ENCODE results near the gene NAA20.

The NAA20 gene

DNA sequence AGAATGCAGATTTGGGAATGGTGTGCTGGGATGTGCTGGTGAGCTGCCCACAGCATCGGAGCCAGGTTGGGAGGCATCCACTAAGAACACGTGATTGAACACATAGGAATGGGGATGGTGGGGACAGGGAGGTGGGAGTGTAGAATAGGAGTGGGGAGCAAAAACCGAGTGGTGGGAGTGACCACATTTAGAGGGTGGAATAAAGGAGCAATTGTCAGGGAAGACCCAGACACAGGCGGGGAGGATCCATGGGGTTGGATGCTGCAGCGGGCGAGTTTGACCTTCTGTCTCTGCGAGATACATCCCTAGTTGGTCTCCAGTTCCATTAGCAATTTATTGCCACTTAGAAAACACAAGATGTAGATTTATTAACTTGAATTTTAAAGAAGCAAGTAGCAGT is 4.7 kb downstream of the NAA20 start:
- no peak for DNase-seq

DNA sequence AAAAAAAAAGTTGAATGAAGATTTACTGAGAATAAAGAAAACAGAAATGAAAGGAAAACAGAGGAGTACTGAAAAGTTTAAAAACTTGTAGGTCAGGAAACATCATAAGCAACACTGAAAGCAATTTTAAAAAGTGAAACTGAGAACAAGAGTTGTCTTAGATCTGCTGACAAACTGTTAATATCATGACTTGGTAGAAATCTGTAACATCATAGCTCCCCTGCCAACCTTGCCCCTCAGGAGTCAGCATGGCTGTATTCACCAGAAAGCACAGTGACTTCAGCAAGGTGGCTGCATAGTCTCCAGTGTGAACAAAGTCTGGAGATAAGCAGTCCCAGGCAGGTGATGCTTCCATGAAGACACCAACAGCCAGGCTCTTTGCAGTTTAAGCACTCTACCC is 5.3 kb downstream of the NAA20 start:
- no peak for DNase-seq

DNA sequence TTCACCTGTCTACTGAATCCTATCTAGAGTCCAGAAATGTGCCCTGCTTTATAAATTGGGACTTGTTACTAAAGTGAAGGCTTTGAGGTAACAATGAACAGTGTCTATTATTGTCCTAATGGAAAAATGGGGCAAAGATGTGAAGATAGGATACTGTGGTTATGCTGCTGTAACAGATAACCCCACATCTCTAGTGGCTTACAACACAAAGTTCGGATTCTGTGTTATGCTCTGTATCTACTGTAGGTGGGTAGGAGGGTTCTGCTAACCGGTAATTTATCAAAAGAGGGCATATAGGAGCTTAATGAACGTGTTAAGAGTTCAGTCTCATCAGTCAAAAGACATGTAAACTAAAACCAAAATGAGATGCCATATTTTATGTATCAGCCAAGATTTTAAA is 6.2 kb downstream of the NAA20 start:
- no peak for DNase-seq

GRCh38 chr20:20024942-20025341 is 7.8 kb downstream of the NAA20 start:
- DNase-seq: no peak

DNA sequence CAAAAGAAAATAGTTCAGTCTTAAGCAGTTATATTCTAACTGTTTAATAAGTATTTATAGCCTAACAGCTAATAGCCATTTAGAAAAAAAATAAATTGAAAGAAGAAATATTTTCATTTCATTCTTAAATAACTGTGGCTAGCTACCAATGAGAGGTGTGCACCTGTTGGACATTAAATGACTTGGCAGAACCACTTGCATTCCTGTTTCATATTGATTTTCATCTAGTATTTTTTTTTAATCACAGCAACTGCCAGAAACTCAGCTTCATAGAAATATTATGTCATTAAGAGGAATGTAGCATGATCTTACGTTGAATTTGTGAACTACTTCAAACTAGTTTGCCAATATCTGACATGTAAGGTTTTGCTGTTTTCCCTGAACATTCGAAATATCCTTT is 10.1 kb downstream of the NAA20 start:
- DNase-seq: no peak

GRCh38 chr20:20031790-20032189 is 14.6 kb downstream of the NAA20 start:
- no peak for DNase-seq

- no peak for DNase-seq
These were observed 17.3 kb downstream of the NAA20 start for GRCh38 chr20:20034486-20034885.

GRCh38 chr20:20036756-20037155 is 19.6 kb downstream of the NAA20 start:
- no peak for DNase-seq

DNA sequence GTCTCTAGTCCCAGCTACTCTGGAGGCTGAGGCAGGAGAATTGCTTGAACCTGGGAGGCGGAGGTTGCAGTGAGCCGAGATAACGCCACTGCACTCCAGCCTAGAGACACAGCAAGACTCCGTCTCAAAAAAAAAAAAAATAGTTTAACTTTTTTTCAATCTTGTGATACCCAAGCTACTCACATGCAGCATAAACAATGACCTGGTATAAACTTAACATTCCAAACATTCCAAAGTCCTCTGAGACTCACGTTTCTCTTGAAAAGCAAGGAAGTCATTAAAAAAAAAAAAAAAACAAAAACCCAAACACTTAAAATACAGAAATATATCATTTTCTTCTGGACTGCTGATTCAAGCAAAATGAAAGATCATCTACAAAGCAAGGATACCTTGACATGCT is 20.8 kb downstream of the NAA20 start:
- no peak for DNase-seq

GRCh38 chr20:20038586-20038985 is 21.4 kb downstream of the NAA20 start:
- DNase-seq: no peak

- no peak for DNase-seq
These were observed 22.7 kb downstream of the NAA20 start for GRCh38 chr20:20039752-20040387.

GRCh38 chr20:20051767-20052073 is 34.6 kb downstream of the NAA20 start:
- DNase-seq: no peak

- DNase-seq: peak; percentile 99
These were observed 35.2 kb downstream of the NAA20 start, which contains the start of the genes CFAP61 and CRNKL1 for GRCh38 chr20:20052074-20052970. Gene CFAP61, plus strand, starts transcription at chr20:20052532. Its CDS starts 4,122 bp downstream, at chr20:20056654. Gene CRNKL1, minus strand, starts transcription at chr20:20052466. Its CDS starts 124 bp downstream, at chr20:20052342.

GRCh38 chr20:20060234-20060998 is 43.3 kb downstream of the NAA20 start:
- no peak for DNase-seq

DNA sequence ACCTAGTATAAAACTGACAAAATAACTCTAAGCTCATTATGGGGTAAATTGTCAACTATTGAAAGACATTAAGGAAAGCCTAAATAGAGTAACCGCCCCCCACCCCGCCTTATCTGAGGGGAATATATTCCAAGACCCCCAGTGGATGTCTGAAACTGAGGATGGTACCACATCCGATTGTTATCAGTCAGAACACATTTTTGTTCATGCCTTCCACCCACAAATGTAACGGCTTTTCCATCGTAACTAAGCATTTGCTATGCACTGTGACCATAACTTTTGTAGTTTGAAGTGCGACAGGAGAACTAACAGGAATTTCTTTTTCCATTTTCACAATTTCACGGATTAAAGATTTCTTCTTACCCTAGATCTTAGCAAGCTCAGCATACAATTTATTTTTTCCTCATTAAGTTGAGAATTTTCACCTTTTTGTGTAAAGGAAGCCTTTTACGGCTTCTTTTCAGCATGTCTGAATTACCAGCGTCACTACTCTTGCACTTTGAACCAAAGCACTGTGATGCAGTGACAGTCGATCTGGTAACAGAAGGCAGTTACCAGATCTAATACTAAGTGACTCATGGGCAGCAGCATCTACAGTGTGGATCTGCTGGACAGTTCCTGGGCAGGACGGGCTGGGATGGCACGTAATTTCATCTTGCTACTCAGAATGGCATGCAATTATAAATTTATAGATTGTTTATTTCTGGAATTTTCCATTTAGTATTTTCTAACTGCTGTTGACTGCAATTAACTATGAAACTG is 47.0 kb downstream of the NAA20 start:
- no peak for DNase-seq

- no peak for DNase-seq
These were observed 48.2 kb downstream of the NAA20 start for GRCh38 chr20:20065361-20065760.

GRCh38 chr20:20070871-20071726 is 53.9 kb downstream of the NAA20 start:
- no peak for DNase-seq

DNA sequence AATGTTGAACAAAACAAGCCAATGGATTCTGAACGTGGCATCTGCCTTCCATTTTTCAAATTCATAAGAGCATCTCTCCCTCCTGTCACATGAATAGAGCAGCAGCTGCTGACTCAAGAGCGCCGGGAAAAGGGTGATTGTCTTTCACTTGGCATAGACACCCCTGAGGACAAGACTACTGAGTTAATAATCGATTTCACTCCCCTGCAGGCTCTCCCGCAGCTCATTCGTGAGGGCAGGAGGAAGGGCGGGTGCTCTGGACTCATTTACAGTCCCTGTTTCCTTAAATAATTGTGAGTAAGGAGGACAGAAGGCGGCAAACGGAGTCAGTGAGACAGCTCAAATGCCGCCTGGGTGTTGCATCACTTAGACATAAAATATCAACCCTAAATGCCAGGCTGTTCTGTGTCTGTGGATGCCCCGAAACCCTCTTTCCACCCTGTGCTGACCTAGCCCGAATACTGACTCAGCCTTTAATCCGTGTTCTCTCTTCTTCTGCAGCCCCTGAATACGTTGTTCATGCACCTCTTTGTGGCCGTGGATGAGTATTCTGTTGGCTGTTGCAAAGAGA is 56.7 kb downstream of the NAA20 start:
- no peak for DNase-seq

- no peak for DNase-seq
These were observed 57.9 kb downstream of the NAA20 start for GRCh38 chr20:20075032-20075431.

GRCh38 chr20:20076297-20077065 is 59.3 kb downstream of the NAA20 start:
- DNase-seq: no peak

DNA sequence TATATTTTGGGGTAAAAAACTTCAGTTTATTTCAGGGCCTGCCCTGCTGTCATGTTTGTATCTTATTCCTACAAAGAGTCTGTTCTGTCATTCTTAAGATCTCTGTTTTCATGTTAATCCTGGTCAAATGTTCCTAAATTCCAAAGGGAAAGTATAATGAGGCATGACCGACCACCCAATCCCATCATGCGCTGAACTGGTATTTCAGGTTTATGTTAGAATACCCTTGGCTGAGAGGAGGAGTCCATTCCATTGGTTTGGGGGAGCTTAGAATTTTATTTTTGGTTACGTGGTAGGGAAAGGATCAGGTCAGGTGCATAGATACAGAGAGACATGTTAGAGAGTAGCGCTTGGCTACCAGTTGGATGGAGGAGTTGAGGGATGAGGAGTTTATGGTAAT is 60.9 kb downstream of the NAA20 start:
- no peak for DNase-seq

Data from activated effector memory CD4-positive, alpha-beta T cell treated with anti-CD3 and anti-CD28 coated beads, Interleukin-2, amount 50 U/mL, for 16 hours (primary cell).